Retinal pigment epithelial cell (primary cell): ENCODE measurements around the gene MID1IP1.

ENCODE experiments used
- DNase-seq: peaks from one replicate; pipeline ENCODE4 v3.0.0-alpha.2; 2010; ENCODE audit warnings: low read depth
- H3K4me3 ChIP-seq: 2 replicates; pipeline ENCODE4 v1.5.1; 2011; ENCODE audit warnings: mild to moderate bottlenecking, low read length, control low read depth, moderate library complexity
- CTCF ChIP-seq: conservative IDR thresholded peaks from 2 replicates; pipeline ENCODE4 v1.5.1; 2011; ENCODE audit warnings: low read depth, low read length, control low read depth, inconsistent platforms

The MID1IP1 gene

GRCh38 chrX:38804682-38805431 is 3.6 kb downstream of the MID1IP1 start:
- DNase-seq, result no peak
- H3K4me3 ChIP-seq, result peak overlapping the region; percentile 68
- TF ChIP-seq CTCF, result no peak

GRCh38 chrX:38805432-38806389 is 4.5 kb downstream of the MID1IP1 start:
- peak overlapping the region; percentile 68 for H3K4me3 ChIP-seq
- no peak for TF ChIP-seq CTCF
- DNase-seq, result no peak

GRCh38 chrX:38806875-38807621 is 5.8 kb downstream of the MID1IP1 start:
- no peak for DNase-seq
- H3K4me3 ChIP-seq, result peak overlapping the region; percentile 68
- TF ChIP-seq CTCF, result no peak

- no peak for TF ChIP-seq CTCF
- no peak overlapping the region for H3K4me3 ChIP-seq
- DNase-seq, result no peak
These were observed 6.6 kb downstream of the MID1IP1 start for GRCh38 chrX:38807873-38808272.

GRCh38 chrX:38811515-38812243 is 10.4 kb downstream of the MID1IP1 start:
- no peak for DNase-seq
- no peak for TF ChIP-seq CTCF

GRCh38 chrX:38816155-38816554 is 14.9 kb downstream of the MID1IP1 start:
- no peak for TF ChIP-seq CTCF
- no peak for DNase-seq
- no peak overlapping the region for H3K4me3 ChIP-seq

More at GRCh38 chrX:38811515-38812243, 10.4 kb downstream of the MID1IP1 start:
- H3K4me3 ChIP-seq, result no peak overlapping the region
